Esophagus squamous epithelium (tissue), 5 donors: Measurements from ENCODE around the gene TNFSF10. TPM values are rescaled to one million over a fixed set of nuclear protein-coding genes. Genes with fewer than 3 reads are reported as not detected.

Experiments
- DNase-seq: peaks from one replicate; lab custom pipeline; 2025; lab: John Stamatoyannopoulos, UW
- H3K27ac ChIP-seq, 4 donors: fragments of 200-600 bp; sonication (generic); one replicate each; pipeline ENCODE4 v1.5.1; 2016 to 2019; ENCODE audit warnings: mild to moderate bottlenecking in 1 of 4
- H3K27me3 ChIP-seq, 4 donors: fragments of 200-600 bp; sonication (generic); 1 replicate in 3 of 4; 2 replicates in 1 of 4; pipeline versions ENCODE4 v1.5.1 to v1.6.0; 2017 to 2021; ENCODE audit warnings: antibody characterized with exemption in 1 of 4
- H3K36me3 ChIP-seq, 3 donors: fragments of 200-600 bp; sonication (generic); one replicate each; pipeline ENCODE4 v1.5.1; 2016 to 2019
- H3K4me1 ChIP-seq, 3 donors: fragments of 200-600 bp; sonication (generic); one replicate each; pipeline ENCODE4 v1.5.1; 2017 to 2019
- H3K4me3 ChIP-seq, 4 donors: fragments of 200-600 bp; sonication (generic); 1 replicate in 3 of 4; 2 replicates in 1 of 4; pipeline ENCODE4 v1.5.1; 2016 to 2019; ENCODE audit warnings: mild to moderate bottlenecking in 2 of 4, moderate library complexity in 1 of 4
- H3K9me3 ChIP-seq, 3 donors: fragments of 200-600 bp; sonication (generic); one replicate each; pipeline ENCODE4 v1.5.1; 2016 to 2019
- POLR2A ChIP-seq, 4 donors: fragments of 450-650 bp; IDR thresholded peaks; one replicate each; pipeline ENCODE4 v1.6.1; 2017; ENCODE audit warnings: antibody characterized with exemption in 4 of 4, mild to moderate bottlenecking in 4 of 4, moderate library complexity in 3 of 4
- WGBS, 2 donors: methylation state at CpG; one replicate each; pipeline ENCODE4 v1.1.5; 2018; 5-methylcytosine and 5-hydroxymethylcytosine counted together
- intact Hi-C: fragments of 100-400 bp; cut with DNase I; formaldehyde crosslinking; loops from one replicate; pipeline ENCODE4 v1.15.0; 2022
- small RNA-seq, 4 donors: library from RNA; depleted of rRNA; stranded (forward); fragments of <200 nt; gene quantifications; one replicate each; pipeline ENCODE3, GENCODE V24; 2016
- total RNA-seq, 4 donors: library from RNA; depleted of rRNA; stranded (reverse); fragments of >200 nt; gene quantifications; one replicate each; pipeline ENCODE4 v1.1.0, GENCODE V29; 2016
- TF ChIP-seq, protein P1 (sequence below), 6 experiments: fragments of 450-650 bp in 4 of 6; fragments of 200-600 bp in 2 of 6; sonication (generic) in 2 of 6; IDR thresholded peaks; one replicate each; pipeline ENCODE4 v1.5.1; 2016 to 2019; ENCODE audit warnings: antibody characterized with exemption in 6 of 6, mild to moderate bottlenecking in 4 of 6, moderate library complexity in 4 of 6
- donor health status: DM: yes; HTN: yes; CAD: no.

TNFSF10 gene
- total RNA-seq, 4 donors from 2014 or later, result 61.7 to 128 (median 83.8) TPM

DNA sequence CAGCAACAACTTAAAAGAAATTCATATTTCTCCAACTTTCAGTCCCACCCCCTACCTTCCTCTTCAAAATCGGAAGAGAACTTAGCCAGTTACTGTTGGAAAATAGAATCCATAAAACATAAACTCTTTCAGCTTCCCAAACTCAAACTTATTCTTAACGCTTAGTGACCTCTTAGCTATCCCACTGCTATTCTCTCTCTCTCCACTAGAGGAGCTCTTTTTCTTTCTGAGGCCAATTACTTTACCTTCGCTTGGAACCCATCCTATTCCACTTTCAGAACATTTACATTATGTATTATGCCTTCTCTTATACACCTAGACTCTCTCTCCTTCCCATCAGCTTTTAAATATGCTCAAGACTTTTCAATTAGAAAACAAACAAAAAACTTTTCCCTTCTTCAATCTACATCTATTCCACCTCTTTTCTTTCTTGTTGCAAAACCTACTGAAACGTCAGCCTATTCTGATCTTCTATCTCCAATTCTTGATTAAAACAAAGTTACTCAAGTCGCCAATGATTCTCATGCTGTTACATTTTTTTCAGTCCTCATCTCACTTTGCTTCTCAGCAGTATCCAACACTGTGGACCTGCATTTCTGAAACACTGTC, 61.6 kb downstream of the TNFSF10 start:
- WGBS, 2 donors, result 34 to 38% methylated on average over 5 of the region's 5 CpGs
- intact Hi-C loops, result no loop called here
- Histone ChIP-seq H3K36me3 (no peaks in the 10 kb centered on the region), H3K4me3 (no peak overlapping the region), H3K9me3 (no peaks in the 10 kb centered on the region), H3K27me3 (peaks cover 0 to 5% (median 0%) of the 10 kb centered on the region in 4 donors), H3K27ac (no peak overlapping the region), H3K4me1 (no peaks in the 10 kb centered on the region)
- no peak for TF ChIP-seq POLR2A (IDR thresholded peaks at IDR 0.05)
- TF ChIP-seq, protein P1, sequence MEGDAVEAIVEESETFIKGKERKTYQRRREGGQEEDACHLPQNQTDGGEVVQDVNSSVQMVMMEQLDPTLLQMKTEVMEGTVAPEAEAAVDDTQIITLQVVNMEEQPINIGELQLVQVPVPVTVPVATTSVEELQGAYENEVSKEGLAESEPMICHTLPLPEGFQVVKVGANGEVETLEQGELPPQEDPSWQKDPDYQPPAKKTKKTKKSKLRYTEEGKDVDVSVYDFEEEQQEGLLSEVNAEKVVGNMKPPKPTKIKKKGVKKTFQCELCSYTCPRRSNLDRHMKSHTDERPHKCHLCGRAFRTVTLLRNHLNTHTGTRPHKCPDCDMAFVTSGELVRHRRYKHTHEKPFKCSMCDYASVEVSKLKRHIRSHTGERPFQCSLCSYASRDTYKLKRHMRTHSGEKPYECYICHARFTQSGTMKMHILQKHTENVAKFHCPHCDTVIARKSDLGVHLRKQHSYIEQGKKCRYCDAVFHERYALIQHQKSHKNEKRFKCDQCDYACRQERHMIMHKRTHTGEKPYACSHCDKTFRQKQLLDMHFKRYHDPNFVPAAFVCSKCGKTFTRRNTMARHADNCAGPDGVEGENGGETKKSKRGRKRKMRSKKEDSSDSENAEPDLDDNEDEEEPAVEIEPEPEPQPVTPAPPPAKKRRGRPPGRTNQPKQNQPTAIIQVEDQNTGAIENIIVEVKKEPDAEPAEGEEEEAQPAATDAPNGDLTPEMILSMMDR (IDR thresholded peaks at IDR 0.05), result peak; percentile 53 to 87 (median 82)
- no peak for DNase-seq

DNA sequence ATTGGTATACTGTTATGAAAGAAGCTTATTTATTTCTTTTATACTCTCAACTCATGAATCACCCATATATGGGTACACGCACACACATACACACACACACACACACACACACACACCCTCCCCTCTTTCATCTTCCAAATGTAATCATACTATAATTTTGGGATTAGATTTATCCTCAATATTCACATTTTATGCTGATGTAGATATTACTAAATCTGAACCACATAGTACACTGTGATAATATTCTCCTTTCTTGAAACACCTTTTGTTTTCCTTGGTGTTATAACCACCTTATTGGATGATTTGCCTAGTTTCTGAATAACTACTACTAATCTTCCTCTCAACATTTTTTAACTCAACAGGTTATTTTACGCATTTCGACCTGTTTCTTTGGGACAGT, 66.8 kb downstream of the TNFSF10 start:
- Histone ChIP-seq H3K4me1 (no peaks in the 10 kb centered on the region), H3K27ac (no peak overlapping the region), H3K27me3 (peaks cover 0 to 21% (median 0%) of the 10 kb centered on the region in 4 donors), H3K36me3 (no peaks in the 10 kb centered on the region), H3K4me3 (no peak overlapping the region), H3K9me3 (no peaks in the 10 kb centered on the region)
- DNase-seq, result no peak
- intact Hi-C loops, result no loop called here
- WGBS, 2 donors, result 71 to 94% methylated on average over 3 of the region's 3 CpGs
- no peak for TF ChIP-seq POLR2A (IDR thresholded peaks at IDR 0.05)
- TF ChIP-seq, protein P1 (IDR thresholded peaks at IDR 0.05), result no peak

Small RNAs within 50 kb of the gene (small RNA-seq; reads per million reads assigned to genes)
- 0 reads per million in 4 donors for gene AC007919.1

Other genes with a start within 250 kb of the TNFSF10 start
- not detected for gene GHSR, start 75.0 kb downstream of the TNFSF10 start, total RNA-seq
- 1 to 10 TPM; 2.2 to 9.1 (median 5.0) TPM for gene NCEH1, start 187.6 kb upstream of the TNFSF10 start, total RNA-seq
- gene ECT2, start 227.3 kb upstream of the TNFSF10 start, total RNA-seq, result 10 to 100 TPM in 3 of 4 donors, 1 to 10 TPM in 1; 7.7 to 30.5 (median 17.7) TPM